HepG2 (cell line): ENCODE data around the gene APOM. TPM values are rescaled to one million over a fixed set of nuclear protein-coding genes. Genes with fewer than 3 reads are reported as not detected.

Source experiments
- FOXJ3 ChIP-seq: sonication (generic); formaldehyde crosslinking; IDR thresholded peaks from 2 replicates; pipeline ENCODE4 v1.4.0; 2020; ENCODE audit warnings: missing genetic modification reagents, mild to moderate bottlenecking, borderline replicate concordance
- IRX3 ChIP-seq: sonication (generic); formaldehyde crosslinking; IDR thresholded peaks from 2 replicates; pipeline ENCODE4 v1.8.1; 2023; ENCODE audit warnings: mild to moderate bottlenecking, low read depth, missing genetic modification reagents, borderline replicate concordance
- MXD3 ChIP-seq: IDR thresholded peaks from 2 replicates; pipeline ENCODE4 v1.6.1; 2016; ENCODE audit warnings: mild to moderate bottlenecking, missing biosample characterization, missing genetic modification reagents
- NKX3-1 ChIP-seq: sonication (generic); formaldehyde crosslinking; IDR thresholded peaks from 2 replicates; pipeline ENCODE4 v1.5.0; 2020; ENCODE audit warnings: missing genetic modification reagents
- POLR2AphosphoS2 ChIP-seq: IDR thresholded peaks from 2 replicates; pipeline ENCODE4 v1.6.1; 2011; ENCODE audit warnings: low read depth, low read length, improper control_type of control experiment
- PRDM10 ChIP-seq: sonication (generic); formaldehyde crosslinking; IDR thresholded peaks from 2 replicates; pipeline ENCODE4 v1.4.0; 2020; ENCODE audit warnings: low read depth, missing genetic modification reagents
- RBFOX2 ChIP-seq: fragments of 200-400 bp; formaldehyde crosslinking; IDR thresholded peaks from 2 replicates; pipeline ENCODE4 v1.6.1; 2017; ENCODE audit warnings: low read depth, mild to moderate bottlenecking, low read length
- RERE ChIP-seq: IDR thresholded peaks from 2 replicates; pipeline ENCODE4 v1.6.1; 2016; ENCODE audit warnings: low read depth, missing genetic modification reagents, missing compliant biosample characterization
- RNF219 ChIP-seq: sonication (generic); formaldehyde crosslinking; IDR thresholded peaks from 2 replicates; pipeline ENCODE4 v1.5.0; 2020; ENCODE audit warnings: mild to moderate bottlenecking, missing genetic modification reagents
- SMAD9 ChIP-seq: sonication (generic); formaldehyde crosslinking; IDR thresholded peaks from 2 replicates; pipeline ENCODE4 v1.5.1; 2020; ENCODE audit warnings: mild to moderate bottlenecking, missing genetic modification reagents
- ZNF232 ChIP-seq: sonication (generic); formaldehyde crosslinking; IDR thresholded peaks from 2 replicates; pipeline ENCODE4 v1.4.0; 2020; ENCODE audit warnings: missing genetic modification reagents, borderline replicate concordance
- ZNF260 ChIP-seq: sonication (generic); formaldehyde crosslinking; IDR thresholded peaks from 2 replicates; pipeline ENCODE4 v1.4.0; 2020; ENCODE audit warnings: missing genetic modification reagents, low read depth, mild to moderate bottlenecking, borderline replicate concordance
- ZNF335 ChIP-seq: sonication (generic); formaldehyde crosslinking; IDR thresholded peaks from 2 replicates; pipeline ENCODE4 v1.4.0; 2020; ENCODE audit warnings: missing genetic modification reagents
- ZNF446 ChIP-seq: sonication (generic); formaldehyde crosslinking; IDR thresholded peaks from 2 replicates; pipeline ENCODE4 v1.5.0; 2020; ENCODE audit warnings: mild to moderate bottlenecking, missing genetic modification reagents
- ZNF570 ChIP-seq: sonication (generic); formaldehyde crosslinking; IDR thresholded peaks from 2 replicates; pipeline ENCODE4 v1.4.0; 2020; ENCODE audit warnings: mild to moderate bottlenecking, missing genetic modification reagents, borderline replicate concordance
- ZSCAN29 ChIP-seq: sonication (generic); formaldehyde crosslinking; conservative IDR thresholded peaks from 2 replicates; pipeline ENCODE4 v1.4.0; 2020; ENCODE audit warnings: mild to moderate bottlenecking, missing genetic modification reagents
- polyA plus RNA-seq, 8 experiments: library from polyadenylated mRNA; depleted of rRNA in 3 of 8; stranded (reverse) in 7 of 8; unstranded in 1 of 8; fragments of >200 nt; fragmentation: Illumina TruSeq in 4 of 8; extraction: Trizol in 4 of 8; gene quantifications; 2 replicates each; pipeline versions ENCODE4 v1.2.1 to v1.2.3, GENCODE V29; 2011 to 2016; ENCODE audit warnings: low read depth in 4 of 8, missing spikeins in 1 of 8, mixed read lengths in 1 of 8; ENCODE audit not compliant: insufficient read depth in 1 of 8
- total RNA-seq, 5 experiments: library from RNA; depleted of rRNA; stranded (reverse); fragments of >200 nt; fragmentation: Illumina TruSeq; extraction: Trizol; gene quantifications; 2 replicates each; pipeline ENCODE4 v1.2.3, GENCODE V29; 2016; ENCODE audit warnings: low read depth in 1 of 5

Gene APOM
- total and polyA plus RNA-seq, 2 of the 13 experiments (the other 11 are each of a cell fraction or from before 2014, with no cell fraction given), result 98.2 to 1,140 TPM

- TF ChIP-seq PRDM10 (CRISPR knock-in tag) (no peak), POLR2AphosphoS2 (peak; percentile 11; the same call in 1 of the 2 replicates), ZNF335 (CRISPR knock-in tag) (no peak), ZNF446 (CRISPR knock-in tag) (no peak), ZNF232 (CRISPR knock-in tag) (no peak), RNF219 (no peak), FOXJ3 (CRISPR knock-in tag) (no peak), NKX3-1 (CRISPR knock-in tag) (no peak), ZNF570 (CRISPR knock-in tag) (no peak), IRX3 (CRISPR knock-in tag) (no peak), ZNF260 (CRISPR knock-in tag) (no peak), ZSCAN29 (CRISPR knock-in tag) (no peak), SMAD9 (CRISPR knock-in tag) (no peak), MXD3 (CRISPR knock-in tag) (no peak), RBFOX2 (peak; percentile 53), RERE (CRISPR knock-in tag) (no peak)
These were observed 18.7 kb upstream of the APOM start (continued) for GRCh38 chr6:31636698-31637596.
